Activated naive CD4-positive, alpha-beta T cell treated with anti-CD3 and anti-CD28 coated beads, Interleukin-2, amount 10 ng/mL, durations not matched to agents 7 days and 5 days (primary cell): ENCODE measurements around the gene RXRA.
A peak's percentile ranks its signal among the peaks of the same experiment; 100 is the strongest.

Source experiments
- CTCF ChIA-PET: fragments of 350-600 bp; sonication (Branson Sonifier 250); formaldehyde crosslinking; loops from one replicate; lab custom pipeline; 2021; ENCODE audit warnings: antibody characterized with exemption; lab: Charles Lee
- DNase-seq: peaks from one replicate; pipeline ENCODE4 v3.0.0-alpha.2; 2020
- H3K27ac Mint-ChIP-seq: one replicate; pipeline ENCODE4 v1.8.0; 2021; ENCODE audit warnings: mild to moderate bottlenecking, moderate library complexity, mixed read lengths
- H3K27me3 Mint-ChIP-seq: one replicate; pipeline ENCODE4 v1.8.0; 2021; ENCODE audit warnings: mild to moderate bottlenecking, mixed read lengths
- H3K36me3 Mint-ChIP-seq: one replicate; pipeline ENCODE4 v1.8.0; 2021; ENCODE audit warnings: mixed read lengths
- H3K4me1 Mint-ChIP-seq: one replicate; pipeline ENCODE4 v1.8.0; 2021; ENCODE audit warnings: mixed read lengths
- H3K4me3 Mint-ChIP-seq: one replicate; pipeline ENCODE4 v1.8.0; 2021; ENCODE audit warnings: mild to moderate bottlenecking, moderate library complexity, mixed read lengths
- H3K9me3 Mint-ChIP-seq: one replicate; pipeline ENCODE4 v1.8.0; 2021; ENCODE audit warnings: mixed read lengths

The RXRA gene

GRCh38 chr9:134451700-134452458 is 125.6 kb downstream of the RXRA start:
- Mint-ChIP-seq H3K27ac (no peak overlapping the region), H3K36me3 (peaks cover 3% of the 10 kb centered on the region), H3K9me3 (peaks cover 8% of the 10 kb centered on the region), H3K4me3 (no peak overlapping the region), H3K4me1 (peaks cover 11% of the 10 kb centered on the region), H3K27me3 (peaks cover 25% of the 10 kb centered on the region)
- no peak for DNase-seq
- CTCF ChIA-PET = no interaction called here

GRCh38 chr9:134452728-134453127 is 126.5 kb downstream of the RXRA start:
- DNase-seq = no peak
- H3K4me1 Mint-ChIP-seq = peaks cover 13% of the 10 kb centered on the region
- H3K9me3 Mint-ChIP-seq = peaks cover 8% of the 10 kb centered on the region
- H3K27ac Mint-ChIP-seq = no peak overlapping the region
- H3K27me3 Mint-ChIP-seq = peaks cover 22% of the 10 kb centered on the region
- H3K36me3 Mint-ChIP-seq = peaks cover 3% of the 10 kb centered on the region
- no peak overlapping the region for H3K4me3 Mint-ChIP-seq
- CTCF ChIA-PET = interaction anchor here (2.3 kb wide), 1 partner anchor 10 kb away, joined by 5 read pairs; no protein-coding TSS in a partner anchor

- H3K4me1 Mint-ChIP-seq = peaks cover 13% of the 10 kb centered on the region
- H3K27me3 Mint-ChIP-seq = peaks cover 22% of the 10 kb centered on the region
- no peak overlapping the region for H3K27ac Mint-ChIP-seq
- no peak for DNase-seq
- peaks cover 5% of the 10 kb centered on the region for H3K9me3 Mint-ChIP-seq
- no peak overlapping the region for H3K4me3 Mint-ChIP-seq
- H3K36me3 Mint-ChIP-seq = peaks cover 3% of the 10 kb centered on the region
- CTCF ChIA-PET = interaction anchor here (2.3 kb wide), 1 partner anchor 11 kb away, joined by 5 read pairs; no protein-coding TSS in a partner anchor
Measured at GRCh38 chr9:134453776-134454475, 127.7 kb downstream of the RXRA start.

GRCh38 chr9:134454476-134454857 is 128.2 kb downstream of the RXRA start:
- H3K4me3 Mint-ChIP-seq = no peak overlapping the region
- no peak overlapping the region for H3K27ac Mint-ChIP-seq
- peaks cover 21% of the 10 kb centered on the region for H3K27me3 Mint-ChIP-seq
- peaks cover 13% of the 10 kb centered on the region for H3K4me1 Mint-ChIP-seq
- H3K9me3 Mint-ChIP-seq = peaks cover under 1% of the 10 kb centered on the region
- CTCF ChIA-PET = interaction anchor here (2.3 kb wide), 1 partner anchor 11 kb away, joined by 5 read pairs; no protein-coding TSS in a partner anchor
- DNase-seq = no peak
- H3K36me3 Mint-ChIP-seq = peaks cover under 1% of the 10 kb centered on the region

GRCh38 chr9:134455021-134455471 is 128.8 kb downstream of the RXRA start:
- CTCF ChIA-PET = interaction anchor here (2.3 kb wide), 1 partner anchor 12 kb away, joined by 5 read pairs; no protein-coding TSS in a partner anchor
- DNase-seq = no peak
- Mint-ChIP-seq H3K27ac (no peak overlapping the region), H3K36me3 (no peaks in the 10 kb centered on the region), H3K9me3 (no peaks in the 10 kb centered on the region), H3K4me1 (peaks cover 13% of the 10 kb centered on the region), H3K4me3 (no peak overlapping the region), H3K27me3 (peaks cover 15% of the 10 kb centered on the region)

GRCh38 chr9:134455537-134455933 is 129.3 kb downstream of the RXRA start:
- CTCF ChIA-PET = interaction anchor here (1.9 kb wide), 1 partner anchor 13 kb away, joined by 7 read pairs; no protein-coding TSS in a partner anchor
- Mint-ChIP-seq H3K27ac (peak overlapping the region; percentile 91), H3K36me3 (no peaks in the 10 kb centered on the region), H3K27me3 (peaks cover 10% of the 10 kb centered on the region), H3K4me1 (peaks cover 13% of the 10 kb centered on the region), H3K9me3 (no peaks in the 10 kb centered on the region), H3K4me3 (peak overlapping the region; percentile 60)
- no peak for DNase-seq

- CTCF ChIA-PET = interaction anchor here (0.6 to 1.9 kb wide), 2 partner anchors 13 to 420 kb away, joined by 3 to 7 read pairs; no protein-coding TSS in a partner anchor
- Mint-ChIP-seq H3K4me3 (peak overlapping the region; percentile 60), H3K27me3 (peaks cover 9% of the 10 kb centered on the region), H3K4me1 (peaks cover 13% of the 10 kb centered on the region), H3K27ac (peak overlapping the region; percentile 91), H3K9me3 (no peaks in the 10 kb centered on the region), H3K36me3 (no peaks in the 10 kb centered on the region)
- DNase-seq = peak; percentile 84
Measured at GRCh38 chr9:134455934-134456755, 129.9 kb downstream of the RXRA start.

GRCh38 chr9:134456756-134457305 is 130.6 kb downstream of the RXRA start:
- CTCF ChIA-PET = interaction anchor here (0.6 to 1.9 kb wide), 2 partner anchors 14 to 419 kb away, joined by 3 to 7 read pairs; no protein-coding TSS in a partner anchor
- H3K27me3 Mint-ChIP-seq = peaks cover 8% of the 10 kb centered on the region
- peaks cover 13% of the 10 kb centered on the region for H3K4me1 Mint-ChIP-seq
- H3K27ac Mint-ChIP-seq = peak overlapping the region; percentile 91
- no peaks in the 10 kb centered on the region for H3K36me3 Mint-ChIP-seq
- no peak for DNase-seq
- H3K9me3 Mint-ChIP-seq = no peaks in the 10 kb centered on the region
- H3K4me3 Mint-ChIP-seq = peak overlapping the region; percentile 60

- Mint-ChIP-seq H3K36me3 (no peaks in the 10 kb centered on the region), H3K4me3 (no peak overlapping the region), H3K27ac (peak overlapping the region; percentile 28), H3K27me3 (peaks cover 16% of the 10 kb centered on the region), H3K4me1 (peaks cover 13% of the 10 kb centered on the region), H3K9me3 (no peaks in the 10 kb centered on the region)
- no peak for DNase-seq
- CTCF ChIA-PET = interaction anchor here (1.1 to 1.9 kb wide), 2 partner anchors 8 to 15 kb away, joined by 5 to 7 read pairs; no protein-coding TSS in a partner anchor
Measured at GRCh38 chr9:134457321-134458206, 131.3 kb downstream of the RXRA start.

- H3K9me3 Mint-ChIP-seq = no peaks in the 10 kb centered on the region
- no peaks in the 10 kb centered on the region for H3K36me3 Mint-ChIP-seq
- H3K27me3 Mint-ChIP-seq = peaks cover 22% of the 10 kb centered on the region
- peak overlapping the region; percentile 28 for H3K27ac Mint-ChIP-seq
- CTCF ChIA-PET = interaction anchor here (1.1 kb wide), 1 partner anchor 9 kb away, joined by 5 read pairs; no protein-coding TSS in a partner anchor
- peaks cover 13% of the 10 kb centered on the region for H3K4me1 Mint-ChIP-seq
- DNase-seq = no peak
- H3K4me3 Mint-ChIP-seq = no peak overlapping the region
Measured at GRCh38 chr9:134458207-134459108, 132.2 kb downstream of the RXRA start.

GRCh38 chr9:134459164-134459563 is 132.9 kb downstream of the RXRA start:
- Mint-ChIP-seq H3K27ac (no peak overlapping the region), H3K27me3 (peaks cover 21% of the 10 kb centered on the region)
- CTCF ChIA-PET = interaction anchor here (1.1 kb wide), 1 partner anchor 10 kb away, joined by 5 read pairs; no protein-coding TSS in a partner anchor

GRCh38 chr9:134459573-134459972 is 133.3 kb downstream of the RXRA start:
- DNase-seq = no peak
- H3K36me3 Mint-ChIP-seq = no peaks in the 10 kb centered on the region
- H3K9me3 Mint-ChIP-seq = no peaks in the 10 kb centered on the region
- CTCF ChIA-PET = no interaction called here
- no peak overlapping the region for H3K4me3 Mint-ChIP-seq
- no peak overlapping the region for H3K27ac Mint-ChIP-seq
- H3K4me1 Mint-ChIP-seq = peaks cover 13% of the 10 kb centered on the region
- peaks cover 17% of the 10 kb centered on the region for H3K27me3 Mint-ChIP-seq

More at GRCh38 chr9:134459164-134459563, 132.9 kb downstream of the RXRA start:
- H3K9me3 Mint-ChIP-seq = no peaks in the 10 kb centered on the region
- no peak overlapping the region for H3K4me3 Mint-ChIP-seq
- no peak for DNase-seq
- peaks cover 13% of the 10 kb centered on the region for H3K4me1 Mint-ChIP-seq
- H3K36me3 Mint-ChIP-seq = no peaks in the 10 kb centered on the region
